Smooth muscle cell (in vitro differentiated cells): ENCODE measurements around the gene AGPAT4. TPM values are rescaled to one million over a fixed set of nuclear protein-coding genes. Genes with fewer than 3 reads are reported as not detected.

Experiments used
- DNase-seq: peaks from one replicate; lab custom pipeline; 2025; ENCODE audit not compliant: unreplicated experiment; lab: John Stamatoyannopoulos, UW
- H2AFZ ChIP-seq: fragments of 200-600 bp; sonication (generic); 2 replicates; pipeline ENCODE4 v1.6.0; 2016; ENCODE audit warnings: antibody characterized with exemption, low read depth, mild to moderate bottlenecking
- H3F3A ChIP-seq: fragments of 200-600 bp; sonication (generic); 2 replicates; pipeline ENCODE4 v1.6.0; 2017; ENCODE audit warnings: antibody characterized with exemption, low read depth
- H3K27ac ChIP-seq: fragments of 200-600 bp; sonication (generic); 2 replicates; pipeline ENCODE4 v1.5.1; 2016; ENCODE audit warnings: low read depth, mild to moderate bottlenecking
- H3K27me3 ChIP-seq: fragments of 200-600 bp; sonication (generic); 2 replicates; pipeline ENCODE4 v1.6.1; 2016; ENCODE audit warnings: low read depth, mild to moderate bottlenecking
- H3K36me3 ChIP-seq: fragments of 200-600 bp; sonication (generic); 2 replicates; pipeline ENCODE4 v1.5.1; 2016; ENCODE audit warnings: low read depth
- H3K4me1 ChIP-seq: fragments of 200-600 bp; sonication (generic); 2 replicates; pipeline ENCODE4 v1.5.1; 2016; ENCODE audit warnings: low read depth
- H3K4me2 ChIP-seq: fragments of 200-600 bp; sonication (generic); 2 replicates; pipeline ENCODE4 v1.6.0; 2016; ENCODE audit warnings: mild to moderate bottlenecking
- H3K4me3 ChIP-seq: fragments of 200-600 bp; sonication (generic); 2 replicates; pipeline ENCODE4 v1.5.1; 2016; ENCODE audit warnings: mild to moderate bottlenecking
- H3K79me2 ChIP-seq: fragments of 200-600 bp; sonication (generic); 2 replicates; pipeline ENCODE4 v1.6.0; 2016; ENCODE audit warnings: low read depth, mild to moderate bottlenecking
- H3K9ac ChIP-seq: fragments of 200-600 bp; sonication (generic); 2 replicates; pipeline ENCODE4 v1.6.0; 2016; ENCODE audit warnings: low read depth
- H3K9me3 ChIP-seq: fragments of 200-600 bp; sonication (generic); replicated peaks from 2 replicates; pipeline ENCODE4 v1.5.1; 2016; ENCODE audit warnings: low read depth
- H4K20me1 ChIP-seq: fragments of 200-600 bp; sonication (generic); 2 replicates; pipeline ENCODE4 v1.6.0; 2016; ENCODE audit warnings: low read depth
- WGBS: methylation state at CpG from one replicate; pipeline ENCODE4 v1.1.7; 2016; ENCODE audit warnings: low lambda C conversion rate; 5-methylcytosine and 5-hydroxymethylcytosine counted together
- polyA plus RNA-seq: library from polyadenylated mRNA; unstranded; fragments of >200 nt; fragmentation: Nextera tagmentation; extraction: Ambion mirVana; gene quantifications from 2 replicates; pipeline ENCODE4 v1.2.1, GENCODE V29; 2016
- total RNA-seq: library from RNA; depleted of rRNA; stranded (reverse); fragments of >200 nt; gene quantifications from 2 replicates; pipeline ENCODE4 v1.2.3, GENCODE V29; 2014
- TF ChIP-seq, protein P1 (sequence below): fragments of 200-600 bp; sonication (generic); IDR thresholded peaks from 2 replicates; pipeline ENCODE4 v1.5.1; 2017; ENCODE audit warnings: borderline replicate concordance, mild to moderate bottlenecking, antibody characterized with exemption; ENCODE audit not compliant: insufficient read depth, poor library complexity, severe bottlenecking

The AGPAT4 gene
- total and polyA plus RNA-seq, 2 experiments from 2014 or later, result 51.4 to 51.8 TPM

DNA sequence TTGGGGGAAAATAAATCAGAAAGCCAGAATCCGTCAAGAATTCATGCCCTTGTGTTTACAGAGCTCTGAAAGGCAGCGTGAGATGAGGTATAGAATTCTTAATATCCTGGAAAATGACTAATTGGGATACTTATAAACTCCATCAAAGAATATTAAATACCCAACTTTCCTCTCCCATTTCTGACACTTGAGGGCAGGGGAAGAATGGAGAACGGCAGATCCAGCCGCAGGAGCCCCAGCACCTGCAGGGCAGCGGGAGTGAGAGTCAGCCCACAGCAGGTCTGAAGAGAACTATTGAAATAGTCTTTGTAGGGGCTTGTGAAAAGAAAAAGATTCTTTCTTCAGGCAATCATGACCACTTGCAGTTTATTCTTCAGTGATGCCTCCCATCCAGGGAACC lies 107.2 kb downstream of the AGPAT4 start:
- WGBS, result 92% methylated on average over 5 of the region's 5 CpGs
- peaks cover 7% of the 10 kb centered on the region for H3K4me1 ChIP-seq

DNA sequence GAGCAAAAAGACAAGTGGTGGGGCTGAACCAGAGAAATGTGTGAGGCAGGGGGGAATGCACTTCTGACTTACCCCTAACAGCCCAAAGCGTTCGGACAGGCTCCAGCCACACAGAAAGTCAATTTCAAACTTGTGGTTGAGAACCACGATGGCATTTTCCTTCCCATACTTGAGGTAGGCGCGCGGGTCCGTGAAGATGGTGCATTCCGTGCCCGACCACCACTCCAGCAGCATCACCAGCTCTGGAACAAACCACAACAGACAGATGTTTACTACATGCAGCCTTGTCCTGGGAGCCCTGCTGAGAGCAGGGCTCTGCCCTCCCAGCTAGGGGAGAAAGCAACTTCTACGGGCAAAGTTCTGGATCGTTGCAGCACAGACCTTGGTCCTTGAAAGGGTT lies 107.7 kb downstream of the AGPAT4 start:
- no peak overlapping the region for H3K27ac ChIP-seq
- peaks cover 80% of the 10 kb centered on the region for H4K20me1 ChIP-seq
- WGBS, result 86% methylated on average over 11 of the region's 11 CpGs
- H3F3A ChIP-seq, result peaks cover 3% of the 10 kb centered on the region
- no peak for DNase-seq
- TF ChIP-seq, protein P1, sequence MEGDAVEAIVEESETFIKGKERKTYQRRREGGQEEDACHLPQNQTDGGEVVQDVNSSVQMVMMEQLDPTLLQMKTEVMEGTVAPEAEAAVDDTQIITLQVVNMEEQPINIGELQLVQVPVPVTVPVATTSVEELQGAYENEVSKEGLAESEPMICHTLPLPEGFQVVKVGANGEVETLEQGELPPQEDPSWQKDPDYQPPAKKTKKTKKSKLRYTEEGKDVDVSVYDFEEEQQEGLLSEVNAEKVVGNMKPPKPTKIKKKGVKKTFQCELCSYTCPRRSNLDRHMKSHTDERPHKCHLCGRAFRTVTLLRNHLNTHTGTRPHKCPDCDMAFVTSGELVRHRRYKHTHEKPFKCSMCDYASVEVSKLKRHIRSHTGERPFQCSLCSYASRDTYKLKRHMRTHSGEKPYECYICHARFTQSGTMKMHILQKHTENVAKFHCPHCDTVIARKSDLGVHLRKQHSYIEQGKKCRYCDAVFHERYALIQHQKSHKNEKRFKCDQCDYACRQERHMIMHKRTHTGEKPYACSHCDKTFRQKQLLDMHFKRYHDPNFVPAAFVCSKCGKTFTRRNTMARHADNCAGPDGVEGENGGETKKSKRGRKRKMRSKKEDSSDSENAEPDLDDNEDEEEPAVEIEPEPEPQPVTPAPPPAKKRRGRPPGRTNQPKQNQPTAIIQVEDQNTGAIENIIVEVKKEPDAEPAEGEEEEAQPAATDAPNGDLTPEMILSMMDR, result no peak
- H3K36me3 ChIP-seq, result no peaks in the 10 kb centered on the region
- no peak overlapping the region for H3K4me3 ChIP-seq
- H2AFZ ChIP-seq, result no peak overlapping the region
- H3K4me1 ChIP-seq, result peaks cover 7% of the 10 kb centered on the region
- H3K27me3 ChIP-seq, result no peaks in the 10 kb centered on the region
- H3K9me3 ChIP-seq, result no peaks in the 10 kb centered on the region
- H3K79me2 ChIP-seq, result peaks cover 28% of the 10 kb centered on the region
- H3K9ac ChIP-seq, result no peak overlapping the region
- H3K4me2 ChIP-seq, result no peak overlapping the region

More for the DNA sequence above, 107.2 kb downstream of the AGPAT4 start:
- Histone ChIP-seq H3K4me3 (no peak overlapping the region), H3K9ac (no peak overlapping the region), H3F3A (peaks cover 5% of the 10 kb centered on the region), H4K20me1 (peaks cover 79% of the 10 kb centered on the region), H3K79me2 (peaks cover 32% of the 10 kb centered on the region), H3K27me3 (no peaks in the 10 kb centered on the region), H3K36me3 (no peaks in the 10 kb centered on the region), H3K9me3 (no peaks in the 10 kb centered on the region), H3K4me2 (no peak overlapping the region), H2AFZ (no peak overlapping the region), H3K27ac (no peak overlapping the region)
- no peak for DNase-seq
- TF ChIP-seq, protein P1, result no peak

DNA sequence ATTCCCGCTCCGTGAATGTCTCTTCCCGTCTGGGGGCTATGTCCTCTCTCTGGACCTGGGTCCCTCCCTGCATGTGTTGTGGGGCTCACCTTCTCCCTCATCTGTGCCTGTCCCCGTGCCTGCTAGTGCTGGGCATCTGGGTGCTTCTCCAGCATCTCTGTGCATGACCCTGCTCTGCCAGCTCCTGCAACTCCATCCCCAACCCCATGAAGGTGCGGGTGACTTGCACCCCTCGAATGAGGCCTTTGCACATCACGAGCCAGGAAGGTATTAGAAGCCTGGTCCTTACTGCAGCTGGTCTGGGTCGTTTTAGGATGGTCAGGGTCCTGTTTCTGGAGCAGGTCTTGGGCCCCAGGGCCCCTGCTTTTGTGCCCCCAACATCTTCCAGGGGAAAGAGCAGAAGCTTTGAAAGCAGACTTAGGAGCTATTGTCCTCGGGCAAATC lies 109.7 kb downstream of the AGPAT4 start:
- no peak for DNase-seq

More for the DNA sequence above, 109.7 kb downstream of the AGPAT4 start:
- no peaks in the 10 kb centered on the region for H3K36me3 ChIP-seq
- H3F3A ChIP-seq, result no peaks in the 10 kb centered on the region
- H3K27me3 ChIP-seq, result no peaks in the 10 kb centered on the region
- peaks cover 14% of the 10 kb centered on the region for H3K79me2 ChIP-seq
- H3K27ac ChIP-seq, result no peak overlapping the region
- no peak overlapping the region for H3K4me2 ChIP-seq
- TF ChIP-seq, protein P1, result no peak
- H2AFZ ChIP-seq, result no peak overlapping the region
- H3K4me1 ChIP-seq, result peaks cover 7% of the 10 kb centered on the region
- H3K4me3 ChIP-seq, result no peak overlapping the region
- H3K9me3 ChIP-seq, result no peaks in the 10 kb centered on the region
- no peak overlapping the region for H3K9ac ChIP-seq
- WGBS, result 97% methylated on average over 9 of the region's 9 CpGs
- peaks cover 67% of the 10 kb centered on the region for H4K20me1 ChIP-seq
